GM20431 (cell line): ENCODE results near the gene TOM1.
"Not testable (repeated sequence)": the region's sequence is repeated elsewhere in the genome, so short reads cannot be mapped to it uniquely, and the experiment has no call there.

Experiments used
- in situ Hi-C: fragments of 300-500 bp; cut with MseI, MboI; formaldehyde crosslinking; loops from one replicate; pipeline ENCODE4 v1.15.0; 2020; ENCODE audit warnings: low sequenced_read_pairs; ENCODE audit not compliant: unreplicated experiment

TOM1 gene

DNA sequence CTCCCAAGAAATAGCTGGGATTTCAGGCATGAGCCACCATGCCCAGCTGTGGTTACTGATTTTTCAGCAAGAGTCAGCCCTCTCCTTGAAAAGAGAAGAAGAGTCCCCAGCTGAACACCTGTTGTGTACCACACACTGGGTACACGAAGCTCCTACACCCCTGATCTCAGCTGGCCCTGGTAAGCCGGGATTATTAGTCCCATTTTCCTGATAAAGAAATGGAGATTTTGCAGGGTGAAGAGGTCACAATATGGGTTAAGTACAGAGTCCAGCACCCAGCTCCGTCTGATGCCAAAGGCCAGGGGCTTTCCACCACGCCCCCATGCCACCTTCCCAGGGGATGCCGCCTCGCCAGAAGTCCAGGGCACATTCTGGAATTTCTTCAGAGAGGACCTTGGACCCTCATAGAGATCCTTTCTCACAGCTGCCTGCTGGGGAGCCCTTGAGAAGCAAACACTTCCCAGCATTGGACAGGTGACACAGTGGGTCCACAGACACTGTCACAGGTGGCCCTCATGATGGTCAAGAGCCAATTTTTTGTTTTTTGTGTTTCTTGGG is 61.4 kb downstream of the TOM1 start:
- in situ Hi-C loops, result no loop called here

DNA sequence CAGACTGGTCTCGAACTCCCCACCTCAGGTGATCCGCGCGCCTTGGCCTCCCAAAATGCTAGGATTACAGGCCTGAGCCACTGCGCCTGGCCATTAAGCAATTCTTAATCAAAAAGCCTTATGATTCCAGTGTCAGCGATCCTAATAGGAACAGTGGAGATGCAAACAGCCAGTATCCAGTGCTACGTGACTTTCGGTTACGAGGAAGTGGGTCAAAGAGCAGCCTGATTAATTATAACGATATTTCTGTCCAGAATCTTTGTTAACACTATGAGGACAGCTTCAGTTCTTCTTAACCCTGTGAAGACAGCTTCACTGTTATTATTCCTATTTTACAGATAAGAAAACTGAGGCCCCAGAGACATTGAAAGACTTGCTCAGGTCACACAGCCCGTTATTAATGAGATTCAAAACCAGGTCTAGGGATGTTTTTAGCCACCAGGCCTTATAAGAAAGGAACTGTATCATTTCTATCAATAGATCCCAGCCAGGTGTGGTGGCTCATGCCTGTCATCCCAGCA is 63.9 kb downstream of the TOM1 start:
- in situ Hi-C loops, result no loop called here

DNA sequence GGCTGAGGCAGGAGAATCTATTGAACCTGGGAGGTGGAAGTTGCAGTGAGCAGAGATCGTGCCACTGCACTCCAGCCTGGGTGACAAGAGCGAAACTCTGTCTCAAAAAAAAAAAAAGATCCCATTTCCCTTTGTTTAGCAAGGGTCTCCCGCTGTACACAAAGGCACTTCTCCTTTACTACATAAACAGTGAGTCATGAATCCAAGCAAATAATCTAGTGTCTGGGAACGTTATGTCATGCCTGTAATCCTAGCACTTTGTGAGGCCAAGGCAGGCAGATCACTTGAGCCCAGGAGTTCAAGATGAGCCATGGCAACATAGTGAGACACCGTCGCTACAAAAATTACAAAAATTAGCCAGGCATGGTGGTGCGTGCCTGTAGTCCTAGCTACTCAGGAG is 64.5 kb downstream of the TOM1 start:
- in situ Hi-C loops, result not testable (repeated sequence)

DNA sequence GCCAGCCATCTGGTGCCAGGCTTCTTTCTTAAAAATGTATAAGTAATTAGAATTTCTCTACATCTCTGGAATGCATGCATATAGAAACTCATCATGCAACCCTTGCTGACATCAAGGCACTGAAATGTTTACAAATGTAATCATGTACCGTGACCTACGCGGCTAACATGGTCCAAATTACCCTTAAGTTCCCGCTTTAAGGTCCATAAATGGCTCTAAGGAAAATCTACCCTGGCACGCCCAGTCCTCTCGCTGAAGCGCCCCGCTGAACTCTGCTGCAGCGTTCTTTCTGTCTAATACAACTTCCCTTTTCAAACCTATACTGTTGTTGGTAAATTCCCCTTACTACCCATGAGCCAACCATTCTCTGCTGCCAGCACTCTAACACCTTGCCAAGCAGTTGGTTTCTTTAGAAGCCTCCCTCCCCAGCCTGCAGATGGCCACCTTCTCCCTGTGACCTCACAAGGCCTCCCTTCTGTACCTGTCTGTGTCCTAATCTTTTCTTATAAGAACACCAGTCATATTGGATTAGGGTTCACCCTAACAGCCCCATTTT is 67.7 kb downstream of the TOM1 start:
- in situ Hi-C loops, result no loop called here

DNA sequence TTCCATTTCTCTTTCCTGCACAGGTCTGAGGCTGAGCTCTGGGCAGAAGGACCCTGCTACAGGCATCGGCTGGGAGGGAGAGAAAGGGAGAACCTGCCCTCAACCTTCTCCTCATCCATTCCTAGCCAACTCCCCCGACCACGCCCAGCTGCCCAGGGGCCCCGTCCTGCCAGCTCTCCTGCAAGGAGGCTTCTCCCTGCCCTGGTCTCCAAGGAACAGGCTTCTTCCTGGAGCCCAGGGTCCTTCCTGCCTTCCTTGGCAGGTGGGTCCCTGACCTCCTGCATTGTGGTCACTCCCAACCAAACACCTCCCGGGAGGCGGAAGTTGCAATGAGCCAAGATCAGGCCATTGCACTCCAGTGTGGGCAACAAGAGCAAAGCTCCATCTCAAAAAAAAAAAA is 68.7 kb downstream of the TOM1 start:
- in situ Hi-C loops, result no loop called here

DNA sequence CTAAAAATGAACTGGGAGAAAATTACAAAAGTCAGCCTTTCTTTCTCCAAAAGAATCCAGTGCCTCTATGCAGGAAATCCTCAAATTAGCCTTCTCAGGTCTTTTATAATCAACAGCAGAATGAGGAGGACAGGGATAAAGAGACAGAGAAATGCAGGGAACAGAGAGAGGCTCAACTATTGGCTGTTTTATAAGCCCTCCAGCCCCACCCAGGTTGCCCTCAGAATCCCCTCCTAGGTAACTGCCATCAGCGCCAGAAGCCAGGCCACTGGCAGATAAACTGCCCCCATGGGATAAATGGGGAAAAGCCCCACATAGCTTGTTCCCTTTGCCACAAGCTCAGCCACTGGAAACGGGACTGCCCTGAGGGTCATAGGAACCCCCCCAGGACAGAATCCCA is 70.3 kb downstream of the TOM1 start:
- in situ Hi-C loops, result no loop called here

DNA sequence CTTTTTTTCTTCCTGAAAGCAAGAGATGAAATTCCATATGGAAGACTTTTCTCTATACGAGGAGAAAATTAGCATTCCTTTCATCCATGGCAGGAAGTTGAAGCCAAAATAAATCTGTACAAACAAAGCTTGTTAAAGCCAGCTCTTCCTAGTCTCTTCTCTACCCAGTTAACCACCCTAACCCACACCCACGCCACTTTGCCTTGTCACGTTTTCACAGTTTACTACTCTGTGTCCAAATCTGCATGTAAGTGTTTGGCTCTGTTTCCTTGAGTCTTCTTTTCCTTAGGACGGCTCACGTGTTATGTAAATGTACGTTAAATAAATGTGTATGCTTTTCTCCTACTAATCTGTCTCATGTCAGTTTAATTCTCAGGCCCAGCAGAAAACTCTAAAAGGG is 74.1 kb downstream of the TOM1 start:
- in situ Hi-C loops, result no loop called here

DNA sequence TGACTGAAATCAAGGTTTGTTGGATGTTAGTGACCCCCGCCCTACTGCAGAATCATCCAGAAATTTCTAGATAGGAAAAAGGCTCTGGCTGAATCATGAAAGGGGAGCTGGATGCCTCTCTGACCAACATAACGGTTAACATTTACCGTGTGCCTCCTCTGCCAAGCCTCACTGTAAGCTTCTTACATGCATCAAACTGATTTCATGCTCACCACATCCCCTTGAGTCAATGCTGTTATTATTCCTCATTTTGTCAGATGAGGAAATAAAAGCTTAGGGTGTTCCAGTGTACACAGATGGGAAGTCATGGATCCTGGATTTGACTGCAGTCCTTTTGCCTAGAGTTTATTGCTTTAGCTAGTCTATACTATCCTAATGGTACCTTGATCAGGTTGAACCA is 75.3 kb downstream of the TOM1 start:
- in situ Hi-C loops, result no loop called here

DNA sequence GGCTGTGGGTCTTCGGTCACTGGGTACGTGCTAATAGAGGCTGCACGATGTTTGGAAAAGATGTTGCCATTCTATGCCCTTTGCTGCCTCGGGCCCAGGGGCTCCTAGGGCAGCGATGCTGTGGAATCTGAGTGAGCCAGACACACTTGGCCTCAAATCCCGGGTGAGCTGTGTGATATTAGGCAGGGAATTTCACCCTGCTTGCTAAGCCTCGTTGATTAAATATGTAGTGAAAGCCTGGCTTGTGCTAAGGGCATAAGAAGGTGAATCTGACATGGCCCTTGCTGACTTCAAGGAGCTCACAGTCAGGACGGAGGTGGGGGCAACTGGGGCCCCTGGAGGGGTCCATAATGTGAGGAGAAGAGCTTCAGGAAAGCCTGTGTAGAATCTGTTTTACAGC is 75.8 kb downstream of the TOM1 start:
- in situ Hi-C loops, result no loop called here

DNA sequence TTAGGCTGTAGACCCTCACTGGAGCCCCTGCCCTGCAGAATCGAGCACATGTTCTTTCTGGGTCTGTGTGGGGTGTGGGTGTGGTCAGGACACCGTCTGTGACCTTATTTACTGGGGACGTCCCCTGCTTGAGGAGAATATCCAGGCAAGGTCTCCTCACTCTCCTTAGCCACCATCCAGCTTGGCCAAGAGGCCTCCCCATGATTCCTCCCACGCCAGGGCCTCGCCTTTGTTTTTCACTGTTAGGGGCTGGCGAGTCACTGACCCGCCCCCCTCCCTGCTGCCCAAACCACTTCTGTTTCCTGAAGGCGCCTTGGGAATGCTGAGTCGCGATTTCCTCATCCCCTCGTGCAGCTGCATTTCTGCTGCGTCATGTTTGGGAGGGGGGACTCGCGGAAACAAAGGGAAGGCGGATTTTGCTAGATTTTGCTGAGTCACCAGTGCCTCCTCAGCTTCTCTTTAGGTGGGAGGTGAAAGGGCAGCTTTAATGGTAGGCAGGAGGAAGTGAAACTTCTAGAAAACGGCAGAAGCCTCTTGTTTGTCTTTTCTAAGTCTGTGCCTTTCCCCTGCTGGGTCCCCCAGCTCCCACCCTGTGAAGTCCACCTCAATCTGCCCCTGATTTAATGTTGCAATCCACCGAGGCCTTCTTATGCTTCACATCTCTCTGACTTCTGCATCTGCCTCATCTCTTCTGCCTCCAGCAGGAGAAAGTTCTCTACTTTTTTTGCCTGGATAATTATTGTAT is 77.2 kb downstream of the TOM1 start:
- in situ Hi-C loops, result no loop called here

DNA sequence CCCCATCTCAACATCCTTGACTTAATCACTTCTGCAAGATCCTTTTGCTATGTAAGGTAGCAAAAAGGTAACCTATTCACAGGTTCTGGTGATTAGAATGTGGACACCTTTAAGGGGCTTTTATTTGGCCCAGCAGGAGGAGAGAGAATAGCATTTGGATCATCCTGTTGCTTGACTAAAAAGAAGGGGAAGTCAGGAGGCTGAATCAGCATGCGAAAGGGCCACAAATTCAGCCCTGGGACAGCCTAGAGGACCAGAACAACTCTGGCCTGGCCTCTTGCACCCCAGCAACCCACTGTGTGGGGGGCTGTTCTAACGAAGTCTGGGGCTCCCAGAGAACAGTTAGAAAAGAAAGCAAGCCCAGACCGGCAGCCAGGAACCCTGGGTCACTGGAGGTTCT is 78.0 kb downstream of the TOM1 start:
- in situ Hi-C loops, result no loop called here

DNA sequence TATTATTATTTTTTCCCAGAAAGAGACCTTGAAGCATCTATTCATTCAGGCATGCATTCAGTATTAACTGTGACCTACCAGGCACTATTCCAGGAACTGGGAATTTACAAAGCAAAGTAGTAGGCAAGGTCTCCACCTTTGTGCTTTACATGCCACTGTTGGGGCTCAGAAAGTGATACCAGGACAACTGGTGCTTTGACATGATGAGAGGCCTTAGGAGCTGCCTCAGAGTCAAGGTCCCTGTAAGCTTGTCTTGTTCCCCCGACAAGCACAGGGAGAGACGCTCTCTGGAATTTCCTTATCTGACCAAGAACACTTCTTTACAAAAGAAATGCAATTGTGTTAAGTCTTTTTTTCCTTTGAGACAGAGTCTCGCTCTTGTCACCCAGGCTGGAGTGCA is 78.9 kb downstream of the TOM1 start:
- in situ Hi-C loops, result no loop called here

DNA sequence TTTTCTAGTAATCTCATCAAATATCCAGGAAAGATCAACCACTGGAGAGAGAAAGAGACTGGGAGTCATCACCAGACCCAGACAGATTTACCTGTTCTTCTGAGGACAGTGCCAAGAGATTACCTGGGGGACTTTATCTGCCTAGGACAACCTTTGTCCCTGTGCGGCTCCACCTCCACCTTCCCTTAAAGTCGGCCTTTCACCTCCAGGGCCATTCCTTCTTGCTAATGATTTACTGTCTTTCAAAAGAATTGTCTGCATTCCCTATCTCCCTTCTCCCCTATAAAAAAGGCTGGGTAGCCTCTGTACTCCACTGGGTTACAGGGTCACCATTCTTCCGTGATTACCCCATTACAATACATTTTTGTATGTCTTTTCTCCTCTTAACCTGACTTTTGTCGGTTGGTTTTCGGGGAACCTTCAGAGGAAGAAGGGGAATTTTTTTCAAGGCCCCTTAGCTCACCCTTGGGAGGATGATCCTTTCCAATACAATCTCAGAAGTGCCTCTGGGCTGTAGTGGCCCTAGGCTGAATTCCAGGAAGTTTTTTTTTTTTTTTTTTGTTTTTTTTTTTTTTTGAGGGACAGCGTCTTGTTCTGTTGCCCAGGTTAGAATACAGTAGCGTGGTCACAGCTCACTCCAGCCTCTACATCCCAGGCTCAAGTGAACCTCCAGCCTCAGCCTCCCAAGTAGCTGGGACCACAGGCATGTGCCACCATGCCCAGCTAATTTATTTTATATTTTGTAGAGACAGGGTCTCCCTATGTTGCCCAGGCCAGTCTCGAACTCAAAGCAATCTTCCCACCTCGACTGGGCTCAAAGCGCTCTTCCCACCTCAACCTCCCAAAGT is 79.7 kb downstream of the TOM1 start:
- in situ Hi-C loops, result no loop called here

DNA sequence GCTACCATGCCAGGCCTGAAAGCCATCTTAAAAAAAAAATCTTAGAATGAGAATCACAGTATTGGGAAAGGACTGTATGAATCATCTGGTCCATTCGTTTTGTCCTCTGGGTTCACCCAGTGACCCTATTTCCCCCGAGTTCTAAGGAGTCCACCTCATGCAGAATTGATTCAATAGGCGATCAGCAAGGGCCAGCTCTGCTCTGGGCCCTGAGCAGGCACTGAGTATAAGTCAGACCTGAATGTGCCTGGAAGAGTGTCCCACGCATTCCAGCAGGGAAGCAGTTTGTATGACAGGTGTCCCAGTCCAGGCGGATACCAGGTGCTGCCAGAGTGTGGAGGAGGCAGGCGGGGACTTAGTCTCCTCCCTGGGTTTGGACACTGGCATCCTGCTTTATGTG is 80.3 kb downstream of the TOM1 start:
- in situ Hi-C loops, result no loop called here

DNA sequence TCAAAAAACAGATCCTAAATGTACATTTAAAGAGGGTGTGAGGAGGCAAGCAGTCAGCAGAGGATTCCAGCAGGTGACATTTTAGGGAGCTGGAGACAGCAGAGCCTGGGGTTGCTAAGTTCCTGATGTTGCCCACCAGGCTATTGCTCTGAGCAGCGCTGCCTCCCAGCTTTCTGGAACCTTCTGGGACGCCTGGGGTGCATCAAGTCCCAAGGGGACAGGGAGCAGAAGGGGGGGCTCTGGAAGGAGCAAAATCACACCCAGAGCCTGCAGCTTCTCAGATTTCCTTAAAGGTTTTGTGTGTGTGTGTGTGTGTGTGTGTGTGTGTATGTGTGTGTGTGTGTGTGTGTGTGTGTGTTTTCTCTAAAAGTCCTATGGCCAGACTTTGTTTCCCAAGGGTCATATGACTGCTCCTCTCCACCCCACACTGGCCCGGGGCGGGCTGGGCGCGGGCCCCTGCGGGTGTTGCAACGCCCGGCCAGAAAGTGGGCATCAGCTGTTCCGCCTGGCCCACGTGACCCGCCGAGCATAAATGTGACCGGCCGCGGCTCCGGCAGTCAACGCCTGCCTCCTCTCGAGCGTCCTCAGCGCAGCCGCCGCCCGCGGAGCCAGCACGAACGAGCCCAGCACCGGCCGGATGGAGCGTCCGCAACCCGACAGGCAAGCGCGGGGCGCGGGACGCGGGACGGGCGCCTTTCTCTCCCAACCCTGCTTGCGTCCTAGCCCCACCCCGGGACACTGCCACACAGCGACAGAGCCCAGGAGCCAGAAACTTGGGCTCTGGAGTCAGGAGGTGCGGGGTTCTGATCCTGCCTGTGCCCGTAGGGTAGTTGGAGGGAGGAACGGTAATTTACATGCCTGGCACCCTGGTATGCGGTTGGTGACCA is 81.1 kb downstream of the TOM1 start, which contains the start of gene HMOX1:
Gene HMOX1, plus strand, starts transcription at position 560 of the 887 bp plus-strand sequence. Its CDS starts 78 bp downstream, at position 638.
- in situ Hi-C loops, result no loop called here

DNA sequence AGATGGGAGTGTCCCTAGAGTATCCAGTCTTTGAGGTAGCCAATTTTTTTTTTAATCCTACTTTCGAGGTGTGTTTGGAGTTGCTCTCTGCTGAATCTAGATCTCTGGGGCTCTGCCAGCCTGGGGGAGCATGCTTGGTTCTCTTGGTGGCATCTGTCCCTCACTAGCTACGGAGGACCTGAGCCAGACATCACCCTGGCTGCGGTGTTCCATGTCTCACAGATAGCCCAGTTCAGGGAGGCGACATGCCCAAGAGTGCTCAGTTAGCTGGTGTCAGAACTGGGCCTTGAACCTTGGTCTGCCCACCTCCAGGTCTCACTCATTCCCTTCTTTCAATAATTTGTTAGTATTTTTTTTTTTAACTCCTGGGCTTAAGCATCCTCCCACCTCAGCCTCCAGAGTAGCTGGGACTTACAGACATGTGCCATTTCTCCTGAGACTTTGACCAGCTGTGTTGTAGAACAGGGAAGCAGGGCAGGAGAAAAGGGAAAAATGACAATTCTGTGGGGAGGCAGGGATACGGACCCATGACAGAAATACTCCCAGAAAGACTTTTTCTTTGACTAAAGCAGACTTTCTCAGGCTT is 81.8 kb downstream of the TOM1 start:
- in situ Hi-C loops, result no loop called here

DNA sequence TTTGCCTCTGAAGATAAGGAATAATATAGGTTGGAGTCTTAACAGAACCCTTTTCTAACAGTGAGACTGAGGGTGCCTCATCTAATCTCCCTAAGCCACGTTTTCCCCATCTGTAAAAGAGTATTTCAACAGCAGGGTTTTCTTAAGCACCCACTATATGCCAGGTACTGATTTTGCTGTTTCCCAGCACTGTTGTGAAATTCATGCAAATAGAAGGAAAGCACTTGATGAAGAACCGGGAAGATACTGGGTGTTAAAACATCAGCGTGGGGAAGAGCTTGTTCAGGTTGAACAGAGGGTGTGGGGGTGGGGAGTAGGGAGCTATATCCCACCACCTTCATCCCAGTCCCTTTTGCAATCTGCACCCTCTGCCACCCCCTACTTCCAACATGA is 84.0 kb downstream of the TOM1 start:
- in situ Hi-C loops, result no loop called here

DNA sequence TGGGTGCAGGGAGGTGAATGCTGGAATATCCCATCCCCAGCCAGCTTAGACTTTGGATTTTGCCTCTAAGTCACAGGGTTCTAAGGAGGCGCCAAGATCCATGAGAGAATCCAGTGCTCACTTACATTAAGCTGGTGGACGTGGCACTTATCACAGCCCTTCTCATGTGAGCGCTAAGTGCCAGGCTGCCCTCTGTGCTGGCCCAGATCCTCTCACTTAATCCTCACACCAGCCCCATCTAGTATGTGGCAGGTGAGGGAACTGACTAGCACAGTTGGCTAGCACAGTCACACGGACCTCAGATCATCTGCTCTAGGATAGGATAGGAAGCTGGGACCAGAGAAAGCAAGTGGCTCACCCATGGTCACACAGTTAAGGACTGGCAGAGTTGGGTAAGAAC is 84.8 kb downstream of the TOM1 start:
- in situ Hi-C loops, result no loop called here

DNA sequence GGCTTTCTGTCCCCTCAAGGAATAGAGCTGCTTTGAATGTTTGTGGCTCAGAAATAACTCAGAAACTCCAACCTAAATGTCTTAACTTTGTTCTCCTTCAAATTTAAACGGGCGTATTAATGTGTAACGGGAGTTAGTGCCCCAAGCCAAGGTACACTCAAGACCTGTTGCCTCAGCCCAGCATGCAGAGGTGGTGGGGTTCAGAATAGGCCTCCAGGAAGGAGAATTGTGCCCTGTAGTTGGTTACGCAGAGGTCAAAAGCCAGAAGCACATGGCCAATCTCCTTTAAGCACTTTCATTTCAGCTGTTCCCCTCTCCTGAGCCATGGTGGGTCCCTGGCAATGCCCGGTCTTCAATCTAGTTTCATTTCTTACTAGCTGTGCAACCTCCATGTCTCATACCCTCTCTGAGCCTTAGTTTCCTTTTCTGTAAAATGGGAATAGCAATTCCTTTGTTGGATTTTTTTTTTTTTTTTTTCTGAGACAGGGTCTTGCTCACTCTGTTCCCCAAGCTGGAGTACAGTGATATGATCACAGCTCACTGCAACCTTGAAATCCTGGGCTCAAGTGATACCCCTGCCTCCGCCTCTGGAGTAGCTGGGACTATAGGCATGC is 85.4 kb downstream of the TOM1 start:
- in situ Hi-C loops, result no loop called here
